ENCODE data around the gene CCDC152.
"Not testable (repeated sequence)": the region's sequence is repeated elsewhere in the genome, so short reads cannot be mapped to it uniquely, and the experiment has no call there.

Gene CCDC152, protein sequence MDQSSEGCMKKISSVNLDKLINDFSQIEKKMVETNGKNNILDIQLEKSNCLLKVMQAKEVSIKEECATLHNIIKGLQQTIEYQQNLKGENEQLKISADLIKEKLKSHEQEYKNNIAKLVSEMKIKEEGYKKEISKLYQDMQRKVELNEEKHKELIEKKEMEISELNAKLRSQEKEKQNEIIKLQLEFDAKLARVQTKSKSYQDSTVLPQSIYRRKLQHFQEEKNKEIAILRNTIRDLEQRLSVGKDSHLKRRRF
- 1.7 to 8.5 reads per million in 2 donors for total RNA-seq

DNA sequence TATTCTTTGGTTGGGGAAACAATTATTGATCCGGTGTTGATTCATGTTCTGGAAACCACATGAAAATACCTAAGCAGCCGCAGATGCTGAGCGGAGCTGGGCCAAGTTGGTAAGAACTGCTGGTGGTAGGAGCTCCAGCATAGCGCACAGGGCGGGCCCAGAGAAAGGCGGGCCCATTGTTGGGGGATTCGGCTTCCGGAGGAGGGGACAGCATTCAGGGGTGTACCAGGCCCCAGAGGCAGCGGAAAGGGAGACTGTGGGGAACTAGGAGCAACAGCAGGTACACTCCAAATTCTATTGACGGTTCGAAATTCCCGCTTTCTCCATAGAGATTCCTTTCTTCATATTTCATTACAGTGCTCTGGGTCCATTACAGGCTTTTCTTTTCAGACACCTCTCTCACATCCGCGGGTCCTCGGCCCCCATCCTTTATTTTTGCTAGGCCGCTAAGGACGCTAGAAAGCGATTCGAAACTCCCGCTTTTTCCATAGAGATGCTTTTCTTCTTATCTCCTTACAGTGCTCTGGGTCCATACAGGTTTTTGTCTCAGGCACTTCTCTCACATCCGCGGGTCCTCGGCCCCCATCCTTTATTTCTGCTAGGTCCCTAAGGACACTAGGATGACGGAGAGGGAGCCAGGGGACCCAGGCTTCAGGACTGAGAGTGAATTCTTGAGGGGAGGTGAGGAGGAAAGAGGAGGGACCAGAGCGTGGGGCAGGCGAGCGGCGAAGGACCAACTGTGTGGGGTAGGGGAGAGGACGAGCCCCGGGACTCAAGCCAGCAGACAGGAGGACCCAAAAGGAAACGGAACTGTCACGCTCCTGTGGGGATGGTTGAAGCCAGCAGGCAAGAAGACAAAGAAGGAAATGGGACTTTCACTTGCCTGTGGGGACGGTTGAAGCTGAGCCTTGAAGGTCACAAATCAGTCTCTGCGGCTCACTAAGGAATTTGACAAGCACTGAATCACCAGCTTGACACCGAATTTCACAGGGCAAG, at the start of gene CCDC152:
Gene CCDC152 (plus strand): TSS at position 213 of the 996 bp plus-strand sequence. CDS start 2,304 bp downstream, outside the sequence.
- DNase-seq = peak; percentile 9

- DNase-seq = no peak
Measured at GRCh38 chr5:42715785-42716184, 40.8 kb upstream of the CCDC152 start.

GRCh38 chr5:42718591-42718990, 38.0 kb upstream of the CCDC152 start:
- no peak for DNase-seq

DNA sequence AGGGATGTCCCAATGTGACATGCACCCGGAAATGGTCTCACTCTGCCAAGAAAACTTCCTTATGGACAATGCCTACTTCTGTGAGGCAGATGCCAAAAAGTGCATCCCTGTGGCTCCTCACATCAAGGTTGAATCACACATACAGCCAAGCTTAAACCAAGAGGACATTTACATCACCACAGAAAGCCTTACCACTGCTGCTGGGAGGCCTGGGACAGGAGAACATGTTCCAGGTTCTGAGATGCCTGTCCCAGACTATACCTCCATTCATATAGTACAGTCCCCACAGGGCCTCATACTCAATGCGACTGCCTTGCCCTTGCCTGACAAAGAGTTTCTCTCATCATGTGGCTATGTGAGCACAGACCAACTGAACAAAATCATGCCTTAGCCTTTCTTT, 37.6 kb upstream of the CCDC152 start:
- DNase-seq = no peak

DNA sequence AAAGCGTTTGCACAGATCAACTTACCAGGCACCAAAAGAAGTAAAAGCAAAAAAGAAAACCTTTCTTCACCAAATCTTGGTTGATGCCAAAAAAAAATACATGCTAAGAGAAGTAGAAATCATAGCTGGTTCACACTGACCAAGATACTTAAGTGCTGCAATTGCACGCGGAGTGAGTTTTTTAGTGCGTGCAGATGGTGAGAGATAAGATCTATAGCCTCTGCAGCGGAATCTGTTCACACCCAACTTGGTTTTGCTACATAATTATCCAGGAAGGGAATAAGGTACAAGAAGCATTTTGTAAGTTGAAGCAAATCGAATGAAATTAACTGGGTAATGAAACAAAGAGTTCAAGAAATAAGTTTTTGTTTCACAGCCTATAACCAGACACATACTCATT, 36.4 kb upstream of the CCDC152 start:
- no peak for DNase-seq

DNA sequence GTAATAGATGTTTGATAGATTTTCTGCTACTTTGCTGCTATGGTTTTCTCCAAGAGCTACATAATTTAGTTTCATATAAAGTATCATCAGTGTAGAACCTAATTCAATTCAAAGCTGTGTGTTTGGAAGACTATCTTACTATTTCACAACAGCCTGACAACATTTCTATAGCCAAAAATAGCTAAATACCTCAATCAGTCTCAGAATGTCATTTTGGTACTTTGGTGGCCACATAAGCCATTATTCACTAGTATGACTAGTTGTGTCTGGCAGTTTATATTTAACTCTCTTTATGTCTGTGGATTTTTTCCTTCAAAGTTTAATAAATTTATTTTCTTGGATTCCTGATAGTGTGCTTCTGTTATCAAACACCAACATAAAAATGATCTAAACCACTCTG, 35.1 kb upstream of the CCDC152 start:
- no peak for DNase-seq

DNA sequence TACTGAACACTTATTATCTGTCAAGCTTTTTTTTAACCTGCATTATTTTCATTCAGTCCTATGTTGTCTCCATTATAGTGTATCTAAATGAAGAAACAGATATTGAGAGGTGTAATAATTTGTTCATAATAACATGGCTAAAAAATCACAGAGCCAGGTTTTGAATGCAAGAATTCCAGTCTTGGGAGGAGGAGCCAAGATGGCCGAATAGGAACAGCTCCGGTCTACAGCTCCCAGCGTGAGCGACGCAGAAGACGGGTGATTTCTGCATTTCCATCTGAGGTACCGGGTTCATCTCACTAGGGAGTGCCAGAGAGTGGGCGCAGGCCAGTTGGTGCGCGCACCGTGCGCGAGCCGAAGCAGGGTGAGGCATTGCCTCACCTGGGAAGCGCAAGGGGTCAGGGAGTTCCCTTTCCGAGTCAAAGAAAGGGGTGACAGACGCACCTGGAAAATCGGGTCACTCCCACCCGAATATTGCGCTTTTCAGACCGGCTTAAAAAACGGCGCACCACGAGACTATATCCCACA, 22.0 kb upstream of the CCDC152 start:
- DNase-seq = not testable (repeated sequence)

- no peak for DNase-seq
Measured at GRCh38 chr5:42740920-42741319, 15.7 kb upstream of the CCDC152 start.

DNA sequence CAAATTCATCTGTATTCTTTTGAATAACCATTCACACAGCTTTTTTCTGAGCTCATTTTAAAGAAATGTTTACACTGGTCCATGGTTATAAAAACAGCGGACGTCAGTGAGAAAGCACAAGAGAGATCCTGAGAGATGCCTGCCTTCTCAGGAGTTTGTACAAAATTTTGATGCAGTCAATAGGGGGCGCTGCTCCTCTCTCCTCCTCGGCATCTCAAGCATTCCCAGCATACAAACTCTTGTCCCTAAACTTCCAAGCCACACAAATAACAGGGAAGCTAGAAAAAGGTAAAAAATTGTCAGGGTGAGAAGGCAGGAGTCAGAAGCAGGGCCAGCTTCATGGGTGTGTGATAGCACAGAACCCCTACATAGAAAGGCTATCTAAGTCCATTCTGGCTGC, 11.2 kb upstream of the CCDC152 start:
- DNase-seq = no peak

DNA sequence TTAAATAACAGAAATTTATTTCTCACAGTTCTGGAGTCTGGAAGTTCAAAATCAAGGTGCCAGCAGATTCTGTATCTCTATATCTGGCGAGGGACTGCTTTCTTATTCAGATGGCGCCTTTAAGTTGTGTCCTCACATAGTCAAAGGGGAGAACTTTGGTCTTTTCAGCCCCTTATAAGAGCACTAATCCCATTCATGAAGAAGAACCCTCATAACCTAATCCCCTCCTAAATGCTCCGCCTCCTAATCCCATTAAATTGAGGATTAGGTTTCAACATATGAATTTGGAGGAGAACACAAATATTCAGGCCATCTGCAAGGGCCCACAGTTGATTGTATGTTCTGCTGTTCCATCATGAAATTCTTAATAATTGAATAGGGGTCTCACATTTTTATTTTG, 10.8 kb upstream of the CCDC152 start:
- no peak for DNase-seq

DNA sequence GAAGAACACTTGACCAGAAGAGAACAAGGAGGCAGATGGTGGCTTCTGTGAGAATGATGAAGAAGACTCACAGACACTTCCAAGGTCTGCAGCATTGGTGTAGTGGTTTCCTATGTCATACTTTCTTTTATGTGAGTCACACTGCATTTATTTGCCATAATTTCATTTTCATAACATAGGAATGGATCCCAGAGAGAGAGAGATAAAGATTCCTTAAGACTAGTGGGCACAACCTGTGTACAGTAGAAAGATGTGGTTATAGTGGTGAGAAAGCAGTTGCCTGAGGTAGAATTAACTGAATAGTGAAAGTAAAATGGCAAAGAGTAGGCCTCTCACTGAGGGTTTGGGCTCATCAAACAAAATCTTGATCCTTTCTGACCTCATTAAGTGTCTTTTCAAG, 7.6 kb upstream of the CCDC152 start:
- DNase-seq = no peak

DNA sequence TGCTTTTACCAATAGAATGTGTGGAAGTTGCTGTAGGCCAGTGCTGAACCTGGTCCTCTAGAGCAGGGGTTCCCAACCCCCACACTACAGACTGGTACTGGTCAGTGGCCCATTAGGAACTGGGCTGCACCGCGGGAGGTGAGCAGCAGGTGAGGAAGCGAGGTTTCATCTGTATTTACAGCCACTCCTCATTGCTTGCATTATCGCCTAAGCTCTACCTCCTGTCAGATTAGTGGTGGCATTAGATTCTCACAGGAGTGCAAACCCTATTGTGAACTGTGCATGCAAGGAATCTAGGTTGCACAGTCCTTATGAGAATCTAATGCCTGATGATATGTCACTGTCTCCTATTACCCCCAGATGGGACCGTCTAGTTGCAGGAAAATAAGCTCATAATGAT, 6.1 kb upstream of the CCDC152 start:
- no peak for DNase-seq

- DNase-seq = no peak
Measured at GRCh38 chr5:42751044-42751443, 5.6 kb upstream of the CCDC152 start.

- DNase-seq = no peak
Measured at GRCh38 chr5:42753099-42753498, 3.5 kb upstream of the CCDC152 start.

DNA sequence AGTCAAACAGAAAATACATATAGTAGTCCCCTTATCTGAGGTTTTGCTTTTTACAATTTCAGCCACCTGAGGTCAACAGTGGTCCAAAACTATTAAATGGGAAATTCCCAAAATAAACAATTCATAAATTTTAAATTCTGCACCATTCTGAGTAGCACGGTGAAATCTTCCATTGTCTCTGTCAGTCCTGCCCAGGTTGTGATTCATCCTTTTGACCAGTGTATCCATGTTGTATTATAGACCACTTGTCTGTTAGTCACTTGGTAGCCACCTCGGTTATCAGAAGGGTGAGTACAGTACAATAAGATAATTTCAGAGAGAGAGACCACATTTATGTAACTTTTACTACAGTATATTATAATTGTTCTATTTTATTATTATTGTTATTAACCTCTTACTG, 2.8 kb downstream of the CCDC152 start:
- DNase-seq = no peak

- DNase-seq = no peak
Measured at GRCh38 chr5:42760426-42760825, 3.8 kb downstream of the CCDC152 start.

DNA sequence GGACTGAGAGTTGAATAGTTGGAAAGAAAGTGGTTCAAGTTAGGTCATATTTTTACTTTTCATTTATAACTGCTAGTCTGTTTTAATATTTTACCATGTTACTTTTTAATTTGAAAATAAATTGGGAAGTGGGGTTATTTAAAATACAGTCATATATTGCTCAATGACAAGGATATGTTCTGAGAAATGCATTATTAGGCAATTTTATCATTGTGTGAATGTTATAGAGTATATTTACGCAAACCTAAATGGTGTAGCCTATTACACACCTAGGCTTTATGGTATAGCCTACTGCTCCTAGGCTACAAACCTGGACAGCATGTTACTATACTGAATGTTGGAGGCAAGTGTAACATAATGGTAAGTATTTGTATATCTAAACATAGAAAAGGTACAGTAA, 5.2 kb downstream of the CCDC152 start:
- no peak for DNase-seq

GRCh38 chr5:42767491-42768105, 11.0 kb downstream of the CCDC152 start:
- no peak for DNase-seq

DNA sequence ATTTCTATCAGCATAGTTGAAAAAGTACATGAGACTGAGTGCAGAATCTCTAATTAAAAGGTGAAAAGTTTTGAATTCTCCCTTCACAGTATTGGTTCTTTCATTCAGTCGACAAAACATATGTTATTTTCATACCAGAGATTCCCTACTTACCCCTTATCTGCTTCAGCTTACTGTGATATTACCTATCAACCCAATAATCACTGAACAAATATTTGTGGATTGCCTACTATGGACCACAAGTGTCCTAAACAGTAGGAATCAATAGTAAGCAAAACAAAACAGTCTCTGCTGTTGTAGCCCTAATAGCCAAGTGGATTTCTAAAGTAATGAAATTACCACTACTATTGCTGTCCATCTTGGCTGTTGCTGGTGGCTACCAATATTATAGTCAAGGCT, 11.5 kb downstream of the CCDC152 start:
- DNase-seq = no peak

DNA sequence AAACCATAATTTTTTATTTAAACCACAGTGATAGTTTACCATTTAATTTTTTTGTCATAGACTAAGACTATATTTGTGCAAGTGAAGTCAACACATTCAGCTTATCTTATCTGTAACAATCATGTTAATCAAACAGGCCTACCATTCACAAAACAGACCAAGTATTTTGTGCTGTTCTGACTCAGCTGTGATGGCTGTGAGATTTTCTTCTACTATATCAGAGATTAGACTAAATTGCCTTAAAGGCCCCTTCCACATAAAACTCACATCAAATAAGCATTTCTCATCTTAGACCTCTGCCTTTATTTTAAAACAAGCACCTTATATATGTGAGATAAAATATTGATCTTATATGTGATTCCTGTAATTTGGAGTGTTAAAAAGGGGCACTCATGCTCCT, 13.4 kb downstream of the CCDC152 start:
- DNase-seq = no peak

- DNase-seq = no peak
Measured at GRCh38 chr5:42772265-42772993, 15.8 kb downstream of the CCDC152 start.

- no peak for DNase-seq
Measured at GRCh38 chr5:42779083-42779482, 22.5 kb downstream of the CCDC152 start.

- no peak for DNase-seq
Measured at GRCh38 chr5:42781584-42781983, 25.0 kb downstream of the CCDC152 start.
